GM06990 (cell line): ENCODE data around the gene MYLIP.

Experiments
- DNase-seq: peaks from one replicate; pipeline ENCODE4 v3.0.0-alpha.2; 2011; ENCODE audit not compliant: insufficient read length; ENCODE audit errors: extremely low read depth
- H3K27me3 ChIP-seq: replicated peaks from 2 replicates; pipeline ENCODE4 v1.6.0; 2011; ENCODE audit warnings: low read length; ENCODE audit not compliant: control insufficient read depth, insufficient read depth
- H3K36me3 ChIP-seq: 2 replicates; pipeline ENCODE4 v1.5.1; 2011; ENCODE audit warnings: low read length; ENCODE audit not compliant: control insufficient read depth, insufficient read depth
- H3K4me3 ChIP-seq: replicated peaks from 2 replicates; pipeline ENCODE4 v1.5.1; 2011; ENCODE audit warnings: low read depth, mild to moderate bottlenecking, control low read depth, low read length
- CTCF ChIP-seq: IDR thresholded peaks from 2 replicates; pipeline ENCODE4 v1.5.1; 2011; ENCODE audit warnings: low read length, control low read depth, mild to moderate bottlenecking, inconsistent platforms; ENCODE audit not compliant: insufficient read depth, poor library complexity, severe bottlenecking

The MYLIP gene

DNA sequence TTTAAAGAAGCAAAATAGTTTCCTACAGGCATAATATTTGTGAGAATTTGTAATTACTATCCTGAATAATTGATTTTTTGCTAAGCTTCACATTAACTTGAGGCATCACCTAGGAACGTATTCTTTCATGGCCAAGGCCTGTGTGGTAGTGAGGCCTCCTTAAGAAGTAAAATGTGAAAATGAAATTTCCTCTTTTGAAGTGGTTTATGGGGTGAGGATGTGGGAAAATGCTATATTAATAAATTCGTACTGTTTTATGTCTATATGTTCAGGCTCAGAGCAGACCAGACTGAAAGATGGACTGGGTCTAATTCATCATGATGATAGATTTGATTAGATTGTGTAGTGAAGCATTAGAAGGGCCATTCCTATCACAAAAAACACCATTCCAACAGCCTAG is 33.1 kb downstream of the MYLIP start:
- no peak for TF ChIP-seq CTCF
- no peak for DNase-seq
- no peaks in the 10 kb centered on the region for H3K27me3 ChIP-seq
- H3K36me3 ChIP-seq, result no peaks in the 10 kb centered on the region
- H3K4me3 ChIP-seq, result no peak overlapping the region

DNA sequence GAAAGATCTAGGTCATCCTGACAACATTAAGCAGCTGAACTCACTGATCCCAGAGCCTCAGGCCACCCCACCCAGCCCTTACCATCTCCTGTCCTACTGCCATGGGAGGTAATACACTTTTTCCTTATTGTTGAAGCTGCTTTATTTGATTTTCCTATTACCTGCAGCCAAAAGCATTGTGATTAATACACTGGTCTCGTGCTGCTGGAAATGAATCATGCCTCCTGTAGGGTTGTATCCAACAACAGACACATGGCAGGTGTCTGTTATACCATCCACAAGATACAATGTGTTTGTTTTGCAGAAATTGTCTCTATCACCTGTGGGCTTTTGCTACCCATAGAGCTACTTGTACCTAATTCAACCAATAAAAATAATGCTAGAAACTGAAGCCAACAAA is 34.2 kb downstream of the MYLIP start:
- H3K4me3 ChIP-seq, result no peak overlapping the region
- H3K36me3 ChIP-seq, result no peaks in the 10 kb centered on the region
- DNase-seq, result no peak
- TF ChIP-seq CTCF, result no peak
- H3K27me3 ChIP-seq, result no peaks in the 10 kb centered on the region

- TF ChIP-seq CTCF, result no peak
- Histone ChIP-seq H3K36me3 (no peaks in the 10 kb centered on the region), H3K4me3 (no peak overlapping the region), H3K27me3 (no peaks in the 10 kb centered on the region)
- no peak for DNase-seq
These were observed 34.8 kb downstream of the MYLIP start for GRCh38 chr6:16163535-16164300.

DNA sequence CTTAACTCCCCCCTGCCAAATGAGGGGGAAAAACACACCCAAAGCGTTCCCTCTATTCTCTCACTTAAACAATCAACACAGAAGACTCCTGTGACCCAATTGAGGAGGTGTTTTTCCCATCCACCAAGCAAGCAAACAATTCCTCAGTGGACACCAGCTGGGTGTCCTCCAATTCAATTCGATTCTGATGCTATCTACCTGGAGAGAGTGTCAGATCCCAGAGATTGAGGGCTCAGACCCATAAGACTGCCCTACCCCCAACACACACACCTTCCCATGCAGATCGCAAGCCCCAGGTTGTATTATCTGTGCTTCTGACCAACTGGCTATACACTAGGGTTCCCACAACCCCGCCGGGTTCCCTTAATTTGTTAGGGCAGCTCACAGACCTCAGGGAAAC is 36.8 kb downstream of the MYLIP start:
- no peak for DNase-seq
- Histone ChIP-seq H3K36me3 (no peaks in the 10 kb centered on the region), H3K4me3 (no peak overlapping the region), H3K27me3 (no peaks in the 10 kb centered on the region)
- TF ChIP-seq CTCF, result no peak

GRCh38 chr6:16166871-16167608 is 38.2 kb downstream of the MYLIP start:
- Histone ChIP-seq H3K36me3 (no peaks in the 10 kb centered on the region), H3K4me3 (no peak overlapping the region), H3K27me3 (no peaks in the 10 kb centered on the region)
- no peak for TF ChIP-seq CTCF
- no peak for DNase-seq
